Ishikawa (cell line): Measurements from ENCODE around the gene ELMO1.

Experiments
- EGR1 ChIP-seq: IDR thresholded peaks from 2 replicates; pipeline ENCODE4 v1.6.1; 2012
- EP300 ChIP-seq: IDR thresholded peaks from 2 replicates; pipeline ENCODE4 v1.6.1; 2012; ENCODE audit warnings: borderline replicate concordance
- FOXM1 ChIP-seq: IDR thresholded peaks from 2 replicates; pipeline ENCODE4 v1.6.1; 2012; ENCODE audit warnings: low read depth, borderline replicate concordance
- NFIC ChIP-seq: IDR thresholded peaks from 2 replicates; pipeline ENCODE4 v1.6.1; 2012
- RAD21 ChIP-seq: IDR thresholded peaks from 2 replicates; pipeline ENCODE4 v1.6.1; 2012; ENCODE audit warnings: low read depth
- TAF1 ChIP-seq: IDR thresholded peaks from 2 replicates; pipeline ENCODE4 v1.6.1; 2012; ENCODE audit warnings: low read depth, mild to moderate bottlenecking
- TEAD4 ChIP-seq: IDR thresholded peaks from 2 replicates; pipeline ENCODE4 v1.6.1; 2012
- YY1 ChIP-seq: IDR thresholded peaks from 2 replicates; pipeline ENCODE4 v1.6.1; 2012; ENCODE audit warnings: low read depth
- ZBTB7A ChIP-seq: IDR thresholded peaks from 2 replicates; pipeline ENCODE4 v1.6.1; 2012; ENCODE audit warnings: low read depth
- TF ChIP-seq, protein P1 (sequence below): IDR thresholded peaks from 2 replicates; pipeline ENCODE4 v1.6.1; 2012; ENCODE audit warnings: low read depth, mild to moderate bottlenecking

DNA sequence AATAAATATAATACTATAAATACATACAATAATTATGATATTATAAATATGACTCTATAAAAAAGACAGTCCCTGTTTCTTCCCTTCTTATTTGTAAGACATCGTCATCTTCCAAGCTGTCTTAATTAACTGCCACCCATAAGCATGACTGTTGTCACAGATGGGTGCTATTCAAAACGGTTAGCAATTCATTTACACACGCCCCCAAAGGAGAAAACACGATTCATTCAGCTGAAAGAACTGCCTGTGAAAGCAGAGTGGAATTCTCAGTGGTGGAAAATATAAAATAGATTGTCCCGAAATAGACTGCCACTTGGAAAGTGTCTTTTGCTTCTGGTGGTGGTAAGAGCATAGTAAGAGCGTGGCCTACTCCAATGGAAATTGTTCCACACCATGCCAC lies 48.9 kb upstream of the ELMO1 start:
- TF ChIP-seq EP300 (no peak), ZBTB7A (no peak), TAF1 (no peak), FOXM1 (no peak), NFIC (no peak), EGR1 (no peak), RAD21 (no peak), TEAD4 (no peak), YY1 (no peak)
- TF ChIP-seq, protein P1, sequence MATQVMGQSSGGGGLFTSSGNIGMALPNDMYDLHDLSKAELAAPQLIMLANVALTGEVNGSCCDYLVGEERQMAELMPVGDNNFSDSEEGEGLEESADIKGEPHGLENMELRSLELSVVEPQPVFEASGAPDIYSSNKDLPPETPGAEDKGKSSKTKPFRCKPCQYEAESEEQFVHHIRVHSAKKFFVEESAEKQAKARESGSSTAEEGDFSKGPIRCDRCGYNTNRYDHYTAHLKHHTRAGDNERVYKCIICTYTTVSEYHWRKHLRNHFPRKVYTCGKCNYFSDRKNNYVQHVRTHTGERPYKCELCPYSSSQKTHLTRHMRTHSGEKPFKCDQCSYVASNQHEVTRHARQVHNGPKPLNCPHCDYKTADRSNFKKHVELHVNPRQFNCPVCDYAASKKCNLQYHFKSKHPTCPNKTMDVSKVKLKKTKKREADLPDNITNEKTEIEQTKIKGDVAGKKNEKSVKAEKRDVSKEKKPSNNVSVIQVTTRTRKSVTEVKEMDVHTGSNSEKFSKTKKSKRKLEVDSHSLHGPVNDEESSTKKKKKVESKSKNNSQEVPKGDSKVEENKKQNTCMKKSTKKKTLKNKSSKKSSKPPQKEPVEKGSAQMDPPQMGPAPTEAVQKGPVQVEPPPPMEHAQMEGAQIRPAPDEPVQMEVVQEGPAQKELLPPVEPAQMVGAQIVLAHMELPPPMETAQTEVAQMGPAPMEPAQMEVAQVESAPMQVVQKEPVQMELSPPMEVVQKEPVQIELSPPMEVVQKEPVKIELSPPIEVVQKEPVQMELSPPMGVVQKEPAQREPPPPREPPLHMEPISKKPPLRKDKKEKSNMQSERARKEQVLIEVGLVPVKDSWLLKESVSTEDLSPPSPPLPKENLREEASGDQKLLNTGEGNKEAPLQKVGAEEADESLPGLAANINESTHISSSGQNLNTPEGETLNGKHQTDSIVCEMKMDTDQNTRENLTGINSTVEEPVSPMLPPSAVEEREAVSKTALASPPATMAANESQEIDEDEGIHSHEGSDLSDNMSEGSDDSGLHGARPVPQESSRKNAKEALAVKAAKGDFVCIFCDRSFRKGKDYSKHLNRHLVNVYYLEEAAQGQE = no peak
